Measurements from ENCODE around the gene RSPH1.

Gene RSPH1

DNA sequence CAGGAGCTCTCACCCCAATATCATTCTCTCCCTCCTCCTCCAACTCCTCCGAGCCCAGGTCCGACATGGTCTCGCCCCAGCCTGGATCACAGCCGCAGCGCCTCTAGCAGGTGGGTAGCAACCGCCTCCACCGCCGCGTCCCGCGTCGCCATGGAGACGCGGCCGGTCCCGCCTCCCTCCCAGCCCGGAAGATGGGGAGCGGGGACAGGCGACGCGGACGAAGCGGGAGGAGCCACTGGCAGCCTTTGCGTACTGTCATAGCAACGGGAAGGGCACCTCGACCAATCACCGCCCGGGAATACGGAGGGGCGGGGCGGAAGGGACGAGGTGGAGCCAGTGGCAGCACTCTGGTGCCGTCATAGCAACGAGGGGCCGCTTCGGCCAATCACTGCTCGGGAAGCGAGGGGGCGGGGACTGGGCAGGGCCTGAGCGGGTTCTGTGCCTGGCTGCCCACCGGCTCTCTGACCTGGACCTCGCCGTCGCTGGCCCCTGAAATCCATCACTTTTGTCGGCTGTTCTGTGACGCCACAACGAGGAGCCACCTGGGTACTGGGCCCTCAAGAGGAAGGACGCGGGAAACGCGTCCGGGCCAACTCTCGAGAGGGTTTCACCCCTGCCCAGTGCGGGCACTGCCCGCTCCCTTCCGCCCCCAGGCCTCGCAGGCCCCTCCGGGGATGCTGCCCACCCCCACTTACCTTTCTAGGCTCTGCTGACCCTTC is at the start of gene RSPH1:
Gene RSPH1, minus strand, starts transcription at position 105 of the 719 bp plus-strand sequence. Its CDS starts 38 bp downstream, at position 67.
- peak; percentile 98 for DNase-seq (ENCODE audit: low read depth in 2 of 2, low spot score in 1 of 2)

DNA sequence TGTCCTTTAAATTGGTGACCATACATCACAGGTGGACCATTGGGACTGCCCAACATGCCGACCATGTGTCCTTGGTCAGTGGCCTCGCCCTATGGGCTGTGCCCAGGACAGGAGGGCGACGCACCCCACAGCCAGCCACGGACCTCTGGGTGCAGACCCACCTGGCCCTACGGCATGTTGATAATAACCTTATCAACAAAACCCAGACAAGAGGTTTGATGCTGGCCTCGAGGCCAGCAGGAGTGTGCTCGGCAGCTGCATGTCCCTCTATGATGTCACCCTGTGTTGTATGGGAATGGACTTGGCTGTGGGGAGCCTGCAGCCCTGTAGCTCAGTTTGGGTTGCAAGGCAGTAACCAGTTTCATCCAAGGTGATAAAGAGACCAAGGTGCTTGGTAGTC is 49.7 kb upstream of the RSPH1 start:
- no peak for DNase-seq (ENCODE audit: low read depth in 2 of 2, low spot score in 1 of 2)

- no peak for DNase-seq (ENCODE audit: low read depth in 2 of 2, low spot score in 1 of 2)
Measured at GRCh38 chr21:42545317-42545716, 49.3 kb upstream of the RSPH1 start.

- no peak for DNase-seq (ENCODE audit: low read depth in 2 of 2, low spot score in 1 of 2)
Measured at GRCh38 chr21:42544544-42544943, 48.5 kb upstream of the RSPH1 start.

GRCh38 chr21:42543106-42543847 is 47.3 kb upstream of the RSPH1 start:
- no peak for DNase-seq (ENCODE audit: low read depth in 2 of 2, low spot score in 1 of 2)

- DNase-seq (ENCODE audit: low read depth in 2 of 2, low spot score in 1 of 2): no peak
Measured at GRCh38 chr21:42542596-42542995, 46.6 kb upstream of the RSPH1 start.

DNA sequence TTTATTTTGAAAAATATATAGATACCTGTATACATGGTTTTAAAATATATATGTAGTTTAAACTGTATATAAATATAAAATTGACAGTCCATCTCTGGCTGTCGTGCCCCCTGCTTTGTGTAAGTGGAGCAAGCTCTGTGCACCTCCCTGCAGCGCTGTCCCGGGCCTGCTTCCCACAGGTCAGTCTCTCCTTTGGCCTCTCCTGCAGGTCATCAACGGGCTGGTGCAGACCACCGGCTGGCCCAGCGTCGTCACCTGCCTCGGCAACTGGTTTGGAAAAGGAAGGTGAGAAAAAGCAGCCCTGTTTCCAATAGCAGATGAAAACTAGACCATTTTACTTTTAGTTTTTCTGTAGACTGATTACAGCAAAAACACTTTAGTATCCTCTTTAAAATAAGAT is 46.2 kb upstream of the RSPH1 start:
- no peak for DNase-seq (ENCODE audit: low read depth in 2 of 2, low spot score in 1 of 2)

- DNase-seq (ENCODE audit: low read depth in 2 of 2, low spot score in 1 of 2): no peak
Measured at GRCh38 chr21:42541618-42542017, 45.6 kb upstream of the RSPH1 start.

DNA sequence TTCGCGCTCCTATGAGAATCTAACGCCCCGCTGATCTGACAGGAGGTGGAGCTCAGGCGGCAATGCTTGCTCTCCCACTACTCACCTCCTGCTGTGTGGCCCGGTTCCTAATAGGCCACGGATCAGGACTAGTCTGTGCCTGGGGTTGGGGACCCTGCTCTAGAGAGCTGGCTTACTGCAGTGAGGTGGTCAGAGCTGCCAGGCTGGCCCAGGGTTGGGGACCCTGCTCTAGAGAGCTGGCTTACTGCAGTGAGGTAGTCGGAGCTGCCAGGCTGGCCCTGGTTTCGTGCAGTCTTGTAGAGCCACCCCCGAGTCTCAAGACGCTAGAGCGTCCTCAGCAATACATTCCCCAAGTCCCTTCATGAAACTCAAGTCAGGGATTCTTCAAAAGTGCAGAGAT is 45.1 kb upstream of the RSPH1 start:
- no peak for DNase-seq (ENCODE audit: low read depth in 2 of 2, low spot score in 1 of 2)

- no peak for DNase-seq (ENCODE audit: low read depth in 2 of 2, low spot score in 1 of 2)
Measured at GRCh38 chr21:42540396-42540795, 44.4 kb upstream of the RSPH1 start.

DNA sequence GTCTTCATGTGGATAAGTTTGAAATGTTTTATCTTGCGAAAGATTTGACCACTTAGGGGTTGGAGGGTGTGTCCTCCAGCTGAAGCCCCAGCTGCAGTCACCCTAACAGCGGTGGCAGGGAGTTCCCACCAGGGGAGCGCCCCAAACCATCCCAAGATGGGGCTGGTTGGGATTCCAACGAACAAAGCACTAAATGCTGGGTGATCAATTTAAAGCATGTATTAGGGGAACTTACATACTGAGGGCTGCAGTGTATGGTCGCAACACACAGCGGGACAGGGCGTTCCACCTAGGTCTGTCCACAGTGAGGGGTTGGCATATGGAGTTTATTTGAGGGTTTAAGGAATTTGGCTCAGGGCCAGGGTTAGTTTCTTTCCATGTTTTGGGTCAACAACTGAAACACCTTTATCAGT is 43.9 kb upstream of the RSPH1 start:
- no peak for DNase-seq (ENCODE audit: low read depth in 2 of 2, low spot score in 1 of 2)

DNA sequence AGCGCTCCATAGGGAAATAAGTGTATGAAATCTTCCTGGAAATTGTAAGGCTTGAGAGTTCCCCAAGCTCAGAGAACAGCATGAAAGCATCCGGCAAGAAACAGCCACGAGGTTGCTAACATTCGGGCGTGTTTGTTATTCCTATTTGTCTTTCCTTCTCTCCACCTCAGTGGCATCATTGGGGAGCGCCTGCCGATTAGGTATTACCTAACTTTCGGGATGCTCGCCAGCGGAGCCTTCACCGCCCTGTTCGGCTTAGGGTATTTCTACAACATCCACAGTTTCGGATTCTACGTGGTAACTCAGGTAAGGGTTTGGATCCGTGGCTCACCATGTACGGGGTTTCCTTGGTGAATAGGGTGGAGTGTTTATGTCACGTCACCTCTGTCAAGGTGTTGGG is 43.3 kb upstream of the RSPH1 start:
- DNase-seq (ENCODE audit: low read depth in 2 of 2, low spot score in 1 of 2): no peak

DNA sequence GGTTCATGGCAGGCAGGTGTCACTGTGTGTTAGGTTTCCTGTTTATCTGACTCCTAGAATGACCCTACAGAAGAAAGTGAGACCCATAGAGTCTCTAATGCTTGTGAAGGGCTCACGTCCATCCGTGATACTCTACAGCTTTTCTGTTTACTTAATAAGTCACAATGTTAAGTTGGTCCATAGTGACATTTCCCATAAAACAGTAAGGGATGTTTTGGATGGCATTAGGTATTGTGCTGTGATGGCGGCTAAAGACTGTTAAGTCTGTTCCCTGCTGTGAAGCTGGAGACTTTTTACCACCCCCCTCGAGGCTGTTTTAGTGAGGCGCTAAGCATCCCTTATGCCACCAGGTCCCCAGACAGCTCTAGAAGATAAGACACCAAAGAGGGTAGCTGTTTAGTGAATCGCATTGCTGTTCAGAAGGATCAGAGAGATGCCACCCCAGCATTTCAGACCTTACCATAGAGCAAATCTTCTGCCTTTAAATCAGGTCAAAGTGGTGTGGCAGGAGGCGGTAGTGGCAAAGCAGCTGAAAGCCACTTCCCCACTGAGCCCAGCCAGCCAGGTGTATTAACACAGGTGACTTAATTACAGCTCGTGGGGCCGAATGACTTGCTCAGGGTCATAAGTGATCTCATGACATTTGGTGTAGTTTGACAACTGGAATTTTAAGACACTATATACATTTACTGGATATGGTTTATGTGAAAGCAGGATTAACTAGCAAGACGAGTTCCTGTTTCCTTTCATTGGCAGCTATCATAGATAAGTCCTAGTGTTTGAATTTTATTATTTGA is 42.7 kb upstream of the RSPH1 start:
- no peak for DNase-seq (ENCODE audit: low read depth in 2 of 2, low spot score in 1 of 2)

DNA sequence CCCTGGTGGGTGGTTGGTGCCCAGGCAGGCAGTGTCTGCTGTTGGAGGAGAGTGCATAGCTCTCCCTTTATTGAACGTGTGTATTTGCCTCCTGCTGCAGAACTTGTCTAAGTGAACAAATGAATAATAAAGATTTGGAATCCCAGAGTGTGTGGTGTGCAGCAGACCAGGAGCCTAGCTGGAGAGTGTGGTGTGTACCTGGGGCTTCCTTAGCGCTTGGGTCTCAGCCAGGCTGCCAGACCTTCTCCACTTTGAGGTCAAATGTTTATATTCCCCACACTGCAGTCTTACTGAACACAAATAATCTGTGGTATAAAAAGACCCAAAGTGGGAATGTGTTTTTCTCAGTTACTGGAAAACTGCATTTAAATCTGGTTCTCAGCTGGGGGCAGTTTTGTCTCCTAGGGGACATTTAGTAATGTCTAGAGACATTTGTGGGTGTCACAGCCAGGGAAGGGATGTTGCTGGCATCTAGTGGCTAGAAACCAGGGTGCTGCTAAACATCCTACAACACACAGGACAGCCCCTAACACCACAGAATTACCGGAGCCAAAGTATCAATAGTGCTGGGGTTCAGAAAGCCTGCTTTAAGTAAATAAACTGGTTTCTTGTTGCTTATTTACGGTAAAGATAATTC is 41.2 kb upstream of the RSPH1 start:
- no peak for DNase-seq (ENCODE audit: low read depth in 2 of 2, low spot score in 1 of 2)

- DNase-seq (ENCODE audit: low read depth in 2 of 2, low spot score in 1 of 2): no peak
Measured at GRCh38 chr21:42536601-42537000, 40.6 kb upstream of the RSPH1 start.

GRCh38 chr21:42535602-42536171 is 39.7 kb upstream of the RSPH1 start:
- DNase-seq (ENCODE audit: low read depth in 2 of 2, low spot score in 1 of 2): no peak

GRCh38 chr21:42534421-42535378 is 38.7 kb upstream of the RSPH1 start:
- DNase-seq (ENCODE audit: low read depth in 2 of 2, low spot score in 1 of 2): no peak

DNA sequence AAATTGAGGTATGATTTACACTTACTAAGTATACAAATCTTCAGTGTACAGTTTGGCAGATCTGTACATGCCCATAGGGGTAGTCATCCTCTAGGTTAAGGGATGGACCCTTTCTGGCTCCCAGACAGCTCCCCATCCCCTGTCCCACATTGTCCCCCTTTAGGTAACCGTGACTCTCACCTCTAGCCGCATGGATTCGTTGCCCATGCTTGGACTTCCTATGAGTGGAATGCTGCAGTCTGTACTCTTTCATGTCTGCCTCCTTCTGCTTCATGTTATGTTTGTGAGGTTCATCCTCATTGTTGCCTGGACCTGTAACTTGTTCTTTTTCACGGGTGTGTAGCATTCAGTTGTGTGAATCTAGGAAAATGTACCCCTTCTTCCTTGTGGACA is 37.9 kb upstream of the RSPH1 start:
- DNase-seq (ENCODE audit: low read depth in 2 of 2, low spot score in 1 of 2): no peak

DNA sequence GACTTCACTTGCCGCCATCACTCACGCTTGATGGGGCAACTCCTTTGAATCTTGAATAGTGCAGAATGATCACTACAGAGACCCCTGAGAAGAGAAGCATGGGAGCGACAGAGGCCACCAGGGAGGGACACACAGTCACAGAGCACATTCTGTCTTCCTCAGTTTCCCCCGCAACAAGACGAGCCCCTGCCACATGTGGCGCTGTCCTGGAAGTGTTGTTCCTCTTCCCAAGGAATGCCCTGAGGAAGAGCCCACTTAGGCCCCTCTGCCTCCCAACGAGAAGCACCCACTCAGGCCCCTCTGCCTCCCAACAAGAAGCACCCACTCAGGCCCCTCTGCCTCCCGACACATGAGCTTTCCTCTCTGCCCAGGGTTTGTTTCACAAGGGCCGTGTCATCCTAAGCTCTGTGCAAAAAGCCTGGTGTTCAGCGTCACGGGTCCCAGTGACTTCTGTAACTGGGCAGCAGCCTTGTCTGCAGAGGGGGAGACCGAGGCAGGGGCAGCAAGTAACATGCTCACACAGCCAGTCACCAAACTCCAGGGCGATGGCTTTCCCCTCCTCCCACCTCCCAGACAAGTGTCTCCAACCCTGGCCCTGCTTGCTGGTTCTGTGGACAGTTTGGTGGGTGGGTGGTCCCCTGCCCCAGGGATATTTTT is 37.4 kb upstream of the RSPH1 start:
- DNase-seq (ENCODE audit: low read depth in 2 of 2, low spot score in 1 of 2): no peak

Measured in stimulated activated CD8-positive, alpha-beta memory T cell treated with anti-CD3 and anti-CD28 coated beads, Interleukin-4, amount 100 ng/mL, for 1 hour (primary cell).